Neural progenitor cell (in vitro differentiated cells): ENCODE results near the gene KARS1. TPM values are rescaled to one million over a fixed set of nuclear protein-coding genes. Genes with fewer than 3 reads are reported as not detected.

Experiments used
- DNase-seq: peaks from one replicate; pipeline ENCODE4 v3.0.0-alpha.2; 2016; ENCODE audit warnings: low spot score
- H2AFZ ChIP-seq: fragments of 200-600 bp; sonication (generic); replicated peaks from 2 replicates; pipeline ENCODE4 v1.6.1; 2016; ENCODE audit warnings: antibody characterized with exemption
- H3F3A ChIP-seq: fragments of 200-600 bp; sonication (generic); 2 replicates; pipeline ENCODE4 v1.6.1; 2016; ENCODE audit warnings: antibody characterized with exemption, low read depth
- H3K27ac ChIP-seq: fragments of 200-600 bp; sonication (generic); 2 replicates; pipeline ENCODE4 v1.5.1; 2016; ENCODE audit warnings: mild to moderate bottlenecking
- H3K27me3 ChIP-seq: fragments of 200-600 bp; sonication (generic); 2 replicates; pipeline ENCODE4 v1.6.1; 2016; ENCODE audit warnings: mild to moderate bottlenecking, moderate library complexity
- H3K36me3 ChIP-seq: fragments of 200-600 bp; sonication (generic); 2 replicates; pipeline ENCODE4 v1.5.1; 2016
- H3K4me1 ChIP-seq: fragments of 200-600 bp; sonication (generic); 2 replicates; pipeline ENCODE4 v1.6.1; 2016; ENCODE audit warnings: mixed run types
- H3K4me2 ChIP-seq: fragments of 200-600 bp; sonication (generic); 2 replicates; pipeline ENCODE4 v1.6.1; 2016
- H3K4me3 ChIP-seq: fragments of 200-600 bp; sonication (generic); 2 replicates; pipeline ENCODE4 v1.5.1; 2016
- H3K79me2 ChIP-seq: fragments of 200-600 bp; sonication (generic); 2 replicates; pipeline ENCODE4 v1.6.1; 2016; ENCODE audit warnings: low read depth
- H3K9ac ChIP-seq: fragments of 200-600 bp; sonication (generic); 2 replicates; pipeline ENCODE4 v1.6.1; 2016
- H3K9me3 ChIP-seq: fragments of 200-600 bp; sonication (generic); 2 replicates; pipeline ENCODE4 v1.5.1; 2016; ENCODE audit warnings: low read depth
- H4K20me1 ChIP-seq: fragments of 200-600 bp; sonication (generic); 2 replicates; pipeline ENCODE4 v1.6.1; 2016; ENCODE audit warnings: low read depth
- H3K27ac Mint-ChIP-seq: 3 replicates; pipeline ENCODE4 v1.8.0; 2021; ENCODE audit warnings: mixed read lengths
- H3K27me3 Mint-ChIP-seq: 2 replicates; pipeline ENCODE4 v1.8.0; 2022; ENCODE audit warnings: low read depth, mild to moderate bottlenecking, inconsistent platforms, moderate library complexity, mixed read lengths; ENCODE audit not compliant: insufficient read depth
- H3K36me3 Mint-ChIP-seq: 3 replicates; pipeline ENCODE4 v1.8.0; 2021; ENCODE audit warnings: mixed read lengths
- H3K4me1 Mint-ChIP-seq: 3 replicates; pipeline ENCODE4 v1.8.0; 2021; ENCODE audit warnings: mixed read lengths
- H3K4me3 Mint-ChIP-seq: 3 replicates; pipeline ENCODE4 v1.8.0; 2021; ENCODE audit warnings: mild to moderate bottlenecking, moderate library complexity, mixed read lengths
- H3K9me3 Mint-ChIP-seq: 3 replicates; pipeline ENCODE4 v1.8.0; 2020; ENCODE audit warnings: mixed read lengths
- EZH2 ChIP-seq: fragments of 200-600 bp; sonication (generic); IDR thresholded peaks from 2 replicates; pipeline ENCODE4 v1.6.1; 2017; ENCODE audit warnings: antibody characterized with exemption, mild to moderate bottlenecking, moderate library complexity
- EZH2phosphoT487 ChIP-seq: fragments of 200-600 bp; sonication (generic); IDR thresholded peaks from 2 replicates; pipeline ENCODE4 v1.6.1; 2017; ENCODE audit warnings: antibody characterized with exemption
- total RNA-seq: library from RNA; depleted of rRNA; stranded (reverse); fragments of >200 nt; gene quantifications from 2 replicates; pipeline ENCODE4 v1.2.3, GENCODE V29; 2015; ENCODE audit warnings: low replicate concordance
- TF ChIP-seq, protein P1 (sequence below): fragments of 200-600 bp; sonication (generic); IDR thresholded peaks from 2 replicates; pipeline ENCODE4 v1.5.1; 2017; ENCODE audit warnings: antibody characterized with exemption, mild to moderate bottlenecking

The KARS1 gene
- total RNA-seq, 1 donor from 2014 or later: 228 TPM

DNA sequence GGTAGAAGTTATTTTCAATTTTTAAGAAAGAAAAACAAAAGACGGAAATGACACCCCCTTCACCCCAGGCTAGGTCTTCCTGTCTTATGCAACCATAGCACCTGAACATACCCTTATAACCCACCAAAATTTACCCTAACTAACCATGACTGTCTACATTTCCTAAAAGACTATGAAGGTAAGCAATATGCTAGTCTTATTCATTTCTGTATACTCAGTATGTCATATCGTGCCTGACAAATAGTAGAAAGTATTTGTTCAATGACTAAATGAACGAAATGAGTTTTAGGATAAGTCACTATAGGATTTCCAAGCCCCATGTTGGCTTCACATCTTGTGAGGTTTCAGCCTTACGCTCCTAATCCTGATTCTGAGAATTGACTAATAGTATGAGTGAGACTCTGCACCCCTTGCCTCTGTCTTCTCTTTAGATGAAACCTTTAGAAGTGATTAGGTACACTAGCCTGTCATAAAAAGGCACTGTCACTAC lies 30.9 kb downstream of the KARS1 start:
- Histone ChIP-seq H2AFZ (no peak overlapping the region), H3F3A (no peaks in the 10 kb centered on the region), H3K4me1 (peaks cover 4% of the 10 kb centered on the region), H3K9me3 (no peaks in the 10 kb centered on the region), H3K36me3 (no peaks in the 10 kb centered on the region), H3K79me2 (peaks cover 4% of the 10 kb centered on the region), H3K9ac (no peak overlapping the region), H4K20me1 (no peaks in the 10 kb centered on the region), H3K4me2 (no peak overlapping the region), H3K4me3 (no peak overlapping the region), H3K27ac (no peak overlapping the region), H3K27me3 (no peaks in the 10 kb centered on the region)
- no peak overlapping the region for H3K4me3 Mint-ChIP-seq
- peaks cover 28% of the 10 kb centered on the region for H3K36me3 Mint-ChIP-seq
- H3K9me3 Mint-ChIP-seq: no peaks in the 10 kb centered on the region
- DNase-seq: no peak
- H3K27ac Mint-ChIP-seq: no peak overlapping the region
- no peaks in the 10 kb centered on the region for H3K27me3 Mint-ChIP-seq
- H3K4me1 Mint-ChIP-seq: peaks cover 11% of the 10 kb centered on the region
- TF ChIP-seq, protein P1, sequence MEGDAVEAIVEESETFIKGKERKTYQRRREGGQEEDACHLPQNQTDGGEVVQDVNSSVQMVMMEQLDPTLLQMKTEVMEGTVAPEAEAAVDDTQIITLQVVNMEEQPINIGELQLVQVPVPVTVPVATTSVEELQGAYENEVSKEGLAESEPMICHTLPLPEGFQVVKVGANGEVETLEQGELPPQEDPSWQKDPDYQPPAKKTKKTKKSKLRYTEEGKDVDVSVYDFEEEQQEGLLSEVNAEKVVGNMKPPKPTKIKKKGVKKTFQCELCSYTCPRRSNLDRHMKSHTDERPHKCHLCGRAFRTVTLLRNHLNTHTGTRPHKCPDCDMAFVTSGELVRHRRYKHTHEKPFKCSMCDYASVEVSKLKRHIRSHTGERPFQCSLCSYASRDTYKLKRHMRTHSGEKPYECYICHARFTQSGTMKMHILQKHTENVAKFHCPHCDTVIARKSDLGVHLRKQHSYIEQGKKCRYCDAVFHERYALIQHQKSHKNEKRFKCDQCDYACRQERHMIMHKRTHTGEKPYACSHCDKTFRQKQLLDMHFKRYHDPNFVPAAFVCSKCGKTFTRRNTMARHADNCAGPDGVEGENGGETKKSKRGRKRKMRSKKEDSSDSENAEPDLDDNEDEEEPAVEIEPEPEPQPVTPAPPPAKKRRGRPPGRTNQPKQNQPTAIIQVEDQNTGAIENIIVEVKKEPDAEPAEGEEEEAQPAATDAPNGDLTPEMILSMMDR: no peak
- TF ChIP-seq EZH2phosphoT487: no peak
- no peak for TF ChIP-seq EZH2

- H3K9ac ChIP-seq: no peak overlapping the region
- no peaks in the 10 kb centered on the region for H4K20me1 ChIP-seq
- H3K4me2 ChIP-seq: no peak overlapping the region
- Mint-ChIP-seq H3K4me3 (no peak overlapping the region), H3K36me3 (peaks cover 28% of the 10 kb centered on the region), H3K27ac (no peak overlapping the region), H3K9me3 (no peaks in the 10 kb centered on the region), H3K4me1 (peaks cover 1% of the 10 kb centered on the region), H3K27me3 (no peaks in the 10 kb centered on the region)
- DNase-seq: no peak
- no peaks in the 10 kb centered on the region for H3K9me3 ChIP-seq
- no peaks in the 10 kb centered on the region for H3K27me3 ChIP-seq
- H3K4me1 ChIP-seq: no peaks in the 10 kb centered on the region
- no peaks in the 10 kb centered on the region for H3K79me2 ChIP-seq
- H3K36me3 ChIP-seq: no peaks in the 10 kb centered on the region
- no peak overlapping the region for H3K4me3 ChIP-seq
- H2AFZ ChIP-seq: no peak overlapping the region
- no peak for TF ChIP-seq EZH2
- no peak for TF ChIP-seq EZH2phosphoT487
- TF ChIP-seq, protein P1: no peak
- no peaks in the 10 kb centered on the region for H3F3A ChIP-seq
- no peak overlapping the region for H3K27ac ChIP-seq
Measured at GRCh38 chr16:75615619-75616018, 31.8 kb downstream of the KARS1 start.

- no peak overlapping the region for H2AFZ ChIP-seq
- no peaks in the 10 kb centered on the region for H3K36me3 ChIP-seq
- H3K27me3 ChIP-seq: no peaks in the 10 kb centered on the region
- Mint-ChIP-seq H3K27ac (no peak overlapping the region), H3K36me3 (peaks cover 24% of the 10 kb centered on the region), H3K4me3 (no peak overlapping the region), H3K4me1 (no peaks in the 10 kb centered on the region), H3K27me3 (no peaks in the 10 kb centered on the region), H3K9me3 (no peaks in the 10 kb centered on the region)
- H3K4me3 ChIP-seq: no peak overlapping the region
- no peak overlapping the region for H3K4me2 ChIP-seq
- H3F3A ChIP-seq: no peaks in the 10 kb centered on the region
- DNase-seq: no peak
- TF ChIP-seq EZH2phosphoT487: no peak
- TF ChIP-seq, protein P1: no peak
- H3K4me1 ChIP-seq: no peaks in the 10 kb centered on the region
- no peaks in the 10 kb centered on the region for H4K20me1 ChIP-seq
- no peak overlapping the region for H3K9ac ChIP-seq
- no peaks in the 10 kb centered on the region for H3K79me2 ChIP-seq
- H3K27ac ChIP-seq: no peak overlapping the region
- no peaks in the 10 kb centered on the region for H3K9me3 ChIP-seq
Measured at GRCh38 chr16:75614066-75614897, 33.2 kb downstream of the KARS1 start.
